ENCODE results near the gene TMEM106A. TPM values are rescaled to one million over a fixed set of nuclear protein-coding genes. Genes with fewer than 3 reads are reported as not detected.
"Not testable (repeated sequence)": the region's sequence is repeated elsewhere in the genome, so short reads cannot be mapped to it uniquely, and the experiment has no call there.

TMEM106A gene, protein sequence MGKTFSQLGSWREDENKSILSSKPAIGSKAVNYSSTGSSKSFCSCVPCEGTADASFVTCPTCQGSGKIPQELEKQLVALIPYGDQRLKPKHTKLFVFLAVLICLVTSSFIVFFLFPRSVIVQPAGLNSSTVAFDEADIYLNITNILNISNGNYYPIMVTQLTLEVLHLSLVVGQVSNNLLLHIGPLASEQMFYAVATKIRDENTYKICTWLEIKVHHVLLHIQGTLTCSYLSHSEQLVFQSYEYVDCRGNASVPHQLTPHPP
- 5.3 TPM for polyA plus RNA-seq (2013, experiment 1 of 2; ENCODE audit: insufficient read length)
- polyA plus RNA-seq (2013, experiment 2 of 2; ENCODE audit: insufficient read length) = 5.1 TPM

- peak; percentile 87 for DNase-seq
Measured at GRCh38 chr17:43211480-43212402, at the start of gene TMEM106A. Gene TMEM106A (plus strand): TSS chr17:43211875. CDS start chr17:43213042, 1,167 bp downstream.

DNA sequence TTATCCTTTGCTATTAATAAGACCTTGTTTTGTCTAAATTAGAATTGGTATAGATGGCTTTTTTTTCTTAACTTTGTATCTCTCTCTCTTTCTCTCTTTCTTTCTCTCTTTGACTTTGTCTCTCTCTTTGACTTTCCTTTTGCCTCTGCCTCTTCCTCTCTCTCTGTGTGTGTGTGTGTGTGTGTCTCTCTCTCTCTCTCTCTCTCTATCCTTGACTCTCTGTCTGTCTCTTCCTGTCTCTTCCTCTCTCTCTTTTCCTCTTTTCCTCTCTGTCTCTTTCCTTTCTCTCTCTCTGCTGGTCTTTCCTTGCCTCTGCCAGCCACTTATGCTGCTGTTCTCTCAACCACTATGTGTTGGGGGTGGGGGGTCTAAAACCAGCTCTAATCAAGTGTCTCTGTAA lies 45.7 kb upstream of the TMEM106A start:
- DNase-seq = not testable (repeated sequence)

- DNase-seq = no peak
Measured at GRCh38 chr17:43169561-43170139, 42.0 kb upstream of the TMEM106A start.

- DNase-seq = peak; percentile 94
Measured at GRCh38 chr17:43170140-43170765, 41.4 kb upstream of the TMEM106A start.

DNA sequence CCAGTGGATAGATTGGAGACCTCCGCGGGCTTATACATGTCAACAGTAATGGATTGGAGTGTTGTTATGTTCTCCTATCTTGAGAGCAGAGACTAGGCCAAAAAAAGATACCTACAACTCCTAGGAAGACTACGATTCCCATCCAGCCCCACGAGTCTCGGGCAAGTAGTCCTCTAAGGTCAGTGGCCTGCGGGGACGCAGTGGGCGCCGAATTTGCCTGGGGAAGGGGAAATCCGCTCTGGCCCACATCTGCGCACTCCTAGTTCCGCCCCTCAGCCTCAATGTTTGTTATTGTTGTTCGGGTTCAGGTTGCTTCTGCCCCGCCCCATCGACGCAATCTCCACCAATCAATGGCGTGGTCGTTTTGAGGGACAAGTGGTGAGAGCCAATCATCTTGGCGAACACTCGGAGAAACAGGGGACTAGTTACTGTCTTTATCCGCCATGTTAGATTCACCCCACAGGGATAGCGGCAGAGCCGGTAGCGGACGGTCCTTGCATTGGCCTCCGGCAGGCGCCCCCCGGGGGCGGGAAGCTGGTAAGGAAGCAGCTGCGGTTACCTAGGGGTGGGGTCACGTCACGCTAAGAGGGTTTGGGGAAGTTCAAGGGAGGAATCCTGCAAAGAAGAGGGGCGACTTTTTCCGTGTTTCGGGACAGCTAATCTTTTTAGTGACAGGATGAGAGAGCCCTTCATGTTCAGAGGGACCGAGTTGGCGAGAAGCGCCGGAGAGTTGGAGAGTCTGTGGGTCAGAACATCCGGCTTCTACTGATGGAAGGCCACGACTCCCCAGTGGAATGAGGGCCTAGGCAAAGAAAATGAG lies 40.7 kb upstream of the TMEM106A start, which contains the start of gene NBR1:
TSS of gene NBR1 (plus strand) at position 449 of the 820 bp plus-strand sequence. CDS start 4,586 bp downstream, outside the sequence.
- DNase-seq = peak; percentile 97

DNA sequence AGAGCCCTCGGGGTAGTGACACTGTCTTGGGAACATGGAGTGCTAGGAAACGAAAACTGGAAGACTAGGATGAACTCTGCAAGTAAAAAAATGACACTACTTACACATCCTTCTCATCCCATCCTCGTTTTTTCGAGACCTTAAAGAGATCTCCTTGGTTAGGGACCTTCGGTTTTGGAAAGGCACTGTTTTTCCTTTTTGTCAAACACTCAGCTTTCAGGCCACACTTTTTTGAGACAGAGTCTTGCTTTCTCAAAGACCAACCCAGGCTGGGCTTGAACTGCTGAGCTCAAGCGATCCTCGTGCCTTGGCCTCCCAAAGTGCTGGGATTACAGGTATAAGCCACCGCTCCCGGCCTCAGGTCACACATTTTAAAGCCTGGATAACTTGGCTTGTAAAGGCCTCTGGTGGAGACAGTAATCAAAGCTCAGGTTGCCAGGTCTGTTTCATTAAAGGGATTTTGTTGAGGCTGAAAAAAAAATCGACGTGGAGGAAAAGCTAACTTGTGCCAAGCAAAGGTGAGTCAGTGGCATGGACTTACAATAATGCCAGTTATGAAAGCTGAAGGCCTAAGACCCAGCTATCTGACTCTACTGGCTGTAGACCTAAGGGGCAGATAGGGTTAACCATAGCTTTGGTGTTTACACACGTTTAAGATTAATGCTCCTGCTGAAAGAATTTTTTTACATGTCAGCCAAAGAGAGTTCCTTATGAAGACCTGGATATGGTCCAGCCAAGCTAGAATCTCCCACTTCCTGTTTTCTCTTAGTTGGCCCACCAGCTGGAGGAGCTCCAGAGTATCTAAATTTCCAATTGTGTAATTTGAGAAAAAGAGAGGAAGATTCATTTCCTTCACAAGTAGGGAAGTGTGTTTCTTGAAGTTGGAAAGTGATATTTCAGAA lies 39.8 kb upstream of the TMEM106A start:
- peak; percentile 96 for DNase-seq

DNA sequence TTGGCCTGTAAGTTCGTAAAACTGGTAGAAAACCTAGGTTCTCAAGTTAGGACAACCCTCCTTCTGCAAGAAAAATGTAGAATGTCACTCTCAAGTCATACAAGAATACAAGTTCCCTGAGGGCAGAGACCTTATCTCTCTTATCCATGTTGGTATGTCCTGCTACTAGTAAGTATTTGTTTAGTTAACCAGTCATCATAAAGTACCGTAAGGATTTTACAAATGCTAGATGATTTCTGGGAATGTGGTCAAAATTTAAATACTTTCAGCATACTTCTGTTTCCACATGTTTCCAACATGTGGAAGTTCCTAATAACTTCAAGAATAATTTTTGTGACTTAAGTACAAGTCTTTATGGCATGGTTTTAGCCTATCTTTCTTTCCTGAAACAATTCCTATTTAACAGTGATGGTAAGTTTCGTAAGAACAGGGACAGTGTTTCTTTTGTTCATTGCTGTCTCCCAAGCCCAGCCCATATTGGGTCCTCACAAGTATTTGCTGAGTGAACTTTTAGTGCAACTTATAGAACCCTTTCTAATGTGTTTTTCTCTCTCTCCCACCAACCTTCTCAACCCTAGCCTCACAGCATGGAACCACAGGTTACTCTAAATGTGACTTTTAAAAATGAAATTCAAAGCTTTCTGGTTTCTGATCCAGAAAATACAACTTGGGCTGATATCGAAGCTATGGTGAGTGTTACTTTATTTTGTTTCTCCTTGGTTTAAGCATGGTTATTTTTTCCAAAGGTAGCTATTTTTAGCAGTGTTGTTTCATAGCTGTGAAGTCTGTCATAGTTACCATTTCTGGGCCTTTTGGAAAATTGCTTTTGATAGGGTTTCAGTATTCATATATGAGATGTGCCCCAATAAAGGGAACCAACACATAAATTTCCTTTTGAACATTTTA lies 36.2 kb upstream of the TMEM106A start:
- DNase-seq = peak; percentile 77

GRCh38 chr17:43176119-43176570 lies 35.5 kb upstream of the TMEM106A start:
- no peak for DNase-seq

DNA sequence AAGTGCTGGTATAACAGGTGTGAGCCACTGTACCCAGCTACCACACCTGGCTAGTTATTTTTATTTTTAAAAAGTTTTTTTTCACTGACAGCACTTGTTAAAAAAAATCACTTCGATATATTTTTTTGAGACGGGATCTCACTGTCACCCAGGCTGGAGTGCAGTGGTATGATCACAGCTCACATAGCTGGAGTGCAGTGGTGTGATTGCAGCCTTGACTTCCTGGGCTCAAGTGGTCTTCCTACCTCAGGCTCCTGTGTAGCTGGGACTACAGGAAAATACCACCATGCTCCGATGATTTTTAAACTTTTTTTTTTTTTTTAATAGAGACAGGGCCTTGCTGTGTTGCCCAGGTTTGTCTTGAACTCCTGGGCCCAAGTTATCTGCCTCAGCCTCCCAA lies 27.8 kb upstream of the TMEM106A start:
- DNase-seq = no peak

DNA sequence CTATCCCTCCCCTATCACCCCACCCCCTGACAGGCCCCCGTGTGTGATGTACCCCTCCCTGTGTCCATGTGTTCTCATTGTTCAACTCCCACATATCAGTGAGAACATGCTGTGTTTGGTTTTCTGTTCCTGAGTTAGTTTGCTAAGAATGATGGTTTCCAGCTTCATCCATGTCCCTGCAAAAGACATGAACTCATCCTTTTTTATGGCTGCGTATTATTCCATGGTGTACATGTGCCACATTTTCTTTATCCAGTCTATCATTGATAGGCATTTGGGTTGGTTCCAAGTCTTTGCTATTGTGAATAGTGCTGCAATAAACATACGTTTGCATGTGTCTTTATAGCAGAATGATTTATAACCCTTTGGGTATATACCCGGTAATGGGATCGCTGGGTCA lies 25.0 kb upstream of the TMEM106A start:
- not testable (repeated sequence) for DNase-seq

- no peak for DNase-seq
Measured at GRCh38 chr17:43193251-43193650, 18.4 kb upstream of the TMEM106A start.

GRCh38 chr17:43199633-43200032 lies 12.0 kb upstream of the TMEM106A start:
- no peak for DNase-seq

DNA sequence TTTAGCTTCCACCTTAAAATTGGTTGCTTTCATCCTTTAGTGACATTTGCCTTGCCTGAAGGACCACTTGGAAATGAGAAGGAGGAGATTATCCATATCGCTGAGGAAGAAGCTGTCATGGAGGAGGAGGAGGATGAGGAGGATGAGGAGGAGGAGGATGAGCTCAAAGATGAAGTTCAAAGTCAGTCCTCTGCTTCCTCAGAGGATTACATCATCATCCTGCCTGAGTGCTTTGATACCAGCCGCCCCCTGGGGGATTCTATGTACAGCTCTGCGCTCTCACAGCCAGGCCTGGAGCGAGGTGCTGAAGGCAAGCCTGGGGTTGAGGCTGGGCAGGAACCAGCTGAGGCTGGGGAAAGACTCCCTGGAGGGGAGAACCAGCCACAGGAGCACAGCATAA lies 11.5 kb upstream of the TMEM106A start:
- DNase-seq = no peak

GRCh38 chr17:43203013-43203412 lies 8.7 kb upstream of the TMEM106A start:
- DNase-seq = not testable (repeated sequence)

- no peak for DNase-seq
Measured at GRCh38 chr17:43210576-43210975, 1.1 kb upstream of the TMEM106A start.

- DNase-seq = no peak
Measured at GRCh38 chr17:43211123-43211479, 574 bp upstream of the TMEM106A start.

DNA sequence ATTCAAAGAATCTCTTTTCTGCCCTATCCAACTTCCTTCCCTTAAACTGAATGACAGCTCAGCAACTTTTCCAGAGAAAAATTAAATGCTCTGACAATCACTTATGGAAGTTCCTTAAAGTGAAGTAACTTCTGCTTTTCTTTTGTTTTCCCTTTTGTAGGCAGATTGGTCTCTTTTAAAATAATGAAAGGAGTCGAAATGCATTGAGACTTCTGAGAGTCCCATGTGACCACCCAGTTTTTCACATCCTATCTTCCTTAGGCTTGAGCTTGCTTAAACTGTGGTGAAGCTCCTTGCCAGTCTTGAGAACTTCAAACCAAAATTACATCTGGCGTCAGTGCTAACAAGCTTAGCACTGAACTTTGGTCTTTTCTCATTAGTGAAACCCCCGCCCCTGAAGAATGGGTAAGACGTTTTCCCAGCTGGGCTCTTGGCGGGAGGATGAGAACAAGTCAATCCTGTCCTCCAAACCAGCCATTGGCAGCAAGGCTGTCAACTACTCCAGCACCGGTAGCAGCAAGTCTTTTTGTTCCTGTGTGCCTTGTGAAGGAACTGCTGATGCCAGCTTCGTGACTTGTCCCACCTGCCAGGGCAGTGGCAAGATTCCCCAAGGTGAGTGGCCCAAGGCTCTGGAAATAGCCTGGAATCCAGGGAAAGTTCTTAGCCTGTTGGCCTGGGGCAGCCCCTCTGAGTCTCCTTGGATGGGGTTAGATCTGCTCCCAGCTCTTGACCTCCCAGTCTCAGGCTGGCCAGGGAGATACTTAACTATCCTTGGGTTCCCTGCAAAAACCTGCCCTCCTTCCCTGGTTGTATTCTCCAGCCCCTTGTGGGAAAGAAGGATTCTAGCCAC lies 1.2 kb downstream of the TMEM106A start:
- DNase-seq = no peak

DNA sequence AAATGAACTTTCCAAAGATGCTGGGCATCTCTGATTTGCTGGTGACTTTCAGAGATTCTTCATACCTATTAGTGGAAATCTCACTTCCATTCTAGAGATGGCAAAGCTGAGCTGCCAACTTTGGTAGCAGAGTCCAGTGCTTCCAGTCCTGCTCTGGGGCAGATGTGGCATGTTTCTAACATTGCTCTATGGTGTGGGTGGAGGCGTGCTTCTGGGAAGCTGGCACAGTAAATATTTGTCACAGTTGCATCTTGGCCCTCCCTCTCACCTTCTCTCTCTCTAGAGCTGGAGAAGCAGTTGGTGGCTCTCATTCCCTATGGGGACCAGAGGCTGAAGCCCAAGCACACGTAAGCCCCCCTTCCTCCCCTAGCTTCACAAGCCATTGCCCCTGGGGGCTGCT lies 1.9 kb downstream of the TMEM106A start:
- DNase-seq = no peak
